ENCODE data around the gene PLCB1.

DNA sequence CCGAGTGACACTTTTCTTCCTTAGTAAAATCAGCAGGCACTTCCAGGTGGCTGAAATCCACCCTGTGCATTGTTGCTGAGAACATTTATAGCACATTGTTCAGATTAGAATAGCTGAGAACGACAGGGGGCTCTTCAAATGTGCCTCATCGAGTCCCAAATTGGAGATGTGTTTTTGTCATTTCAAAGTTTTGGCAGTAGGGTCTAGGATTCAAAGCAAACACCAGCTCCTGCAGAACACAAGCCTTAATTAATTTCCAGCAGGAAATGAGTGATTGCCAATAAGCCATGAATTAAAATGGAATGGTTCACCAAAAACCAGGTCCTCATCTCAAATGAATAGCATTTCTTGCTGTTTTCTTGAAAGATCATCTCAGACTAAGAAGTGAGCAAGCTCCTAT lies 171.6 kb downstream of the PLCB1 start:
- TF ChIP-seq, protein P1, sequence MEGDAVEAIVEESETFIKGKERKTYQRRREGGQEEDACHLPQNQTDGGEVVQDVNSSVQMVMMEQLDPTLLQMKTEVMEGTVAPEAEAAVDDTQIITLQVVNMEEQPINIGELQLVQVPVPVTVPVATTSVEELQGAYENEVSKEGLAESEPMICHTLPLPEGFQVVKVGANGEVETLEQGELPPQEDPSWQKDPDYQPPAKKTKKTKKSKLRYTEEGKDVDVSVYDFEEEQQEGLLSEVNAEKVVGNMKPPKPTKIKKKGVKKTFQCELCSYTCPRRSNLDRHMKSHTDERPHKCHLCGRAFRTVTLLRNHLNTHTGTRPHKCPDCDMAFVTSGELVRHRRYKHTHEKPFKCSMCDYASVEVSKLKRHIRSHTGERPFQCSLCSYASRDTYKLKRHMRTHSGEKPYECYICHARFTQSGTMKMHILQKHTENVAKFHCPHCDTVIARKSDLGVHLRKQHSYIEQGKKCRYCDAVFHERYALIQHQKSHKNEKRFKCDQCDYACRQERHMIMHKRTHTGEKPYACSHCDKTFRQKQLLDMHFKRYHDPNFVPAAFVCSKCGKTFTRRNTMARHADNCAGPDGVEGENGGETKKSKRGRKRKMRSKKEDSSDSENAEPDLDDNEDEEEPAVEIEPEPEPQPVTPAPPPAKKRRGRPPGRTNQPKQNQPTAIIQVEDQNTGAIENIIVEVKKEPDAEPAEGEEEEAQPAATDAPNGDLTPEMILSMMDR (IDR thresholded peaks at IDR 0.05; ENCODE audit: borderline replicate concordance, extremely low read depth, low read length, poor library complexity, severe bottlenecking): no peak
- no peak for TF ChIP-seq EZH2 (IDR thresholded peaks at IDR 0.05; ENCODE audit: borderline replicate concordance, low read depth, low read length, severe bottlenecking)
